Hematopoietic multipotent progenitor cell treated with erythropoietin and hydrocortisone succinate and interleukin-3 and kit ligand, for 17 days (in vitro differentiated cells): Measurements from ENCODE around the gene CLN3.
"Not testable (repeated sequence)": the region's sequence is repeated elsewhere in the genome, so short reads cannot be mapped to it uniquely, and the experiment has no call there.

Experiments
- DNase-seq: peaks from one replicate; pipeline ENCODE4 v3.0.0-alpha.2; 2015; ENCODE audit warnings: low spot score

CLN3 gene

GRCh38 chr16:28491970-28492474, at the start of gene CLN3:
TSS of gene CLN3 (minus strand) at chr16:28492074. CDS start at chr16:28491759, 315 bp downstream.
- peak; percentile 96 for DNase-seq

DNA sequence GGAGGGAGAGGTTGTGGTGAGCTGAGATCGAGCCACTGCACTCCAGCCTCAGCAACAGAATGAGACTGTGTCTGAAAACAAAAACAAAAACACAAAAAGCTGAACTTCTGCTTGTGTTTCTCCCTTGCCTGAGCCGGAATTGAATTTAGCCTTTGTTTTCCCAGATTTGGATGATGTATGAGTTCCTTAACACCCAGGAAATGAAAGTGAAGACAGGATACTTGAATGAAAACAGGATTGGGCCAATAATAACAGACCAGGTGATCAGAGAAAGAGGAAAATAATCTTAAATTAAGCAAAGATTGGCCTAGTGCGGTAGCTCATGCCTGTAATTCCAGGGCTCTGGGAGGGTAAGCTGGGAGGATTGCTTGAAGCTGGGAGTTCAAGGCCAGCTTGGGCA, 48.5 kb upstream of the CLN3 start:
- no peak for DNase-seq

- no peak for DNase-seq
Observed at GRCh38 chr16:28538733-28539596, 47.1 kb upstream of the CLN3 start, which contains the start of gene NUPR1. TSS of gene NUPR1 (minus strand) at chr16:28538974. CDS start at chr16:28538907, 67 bp downstream.

DNA sequence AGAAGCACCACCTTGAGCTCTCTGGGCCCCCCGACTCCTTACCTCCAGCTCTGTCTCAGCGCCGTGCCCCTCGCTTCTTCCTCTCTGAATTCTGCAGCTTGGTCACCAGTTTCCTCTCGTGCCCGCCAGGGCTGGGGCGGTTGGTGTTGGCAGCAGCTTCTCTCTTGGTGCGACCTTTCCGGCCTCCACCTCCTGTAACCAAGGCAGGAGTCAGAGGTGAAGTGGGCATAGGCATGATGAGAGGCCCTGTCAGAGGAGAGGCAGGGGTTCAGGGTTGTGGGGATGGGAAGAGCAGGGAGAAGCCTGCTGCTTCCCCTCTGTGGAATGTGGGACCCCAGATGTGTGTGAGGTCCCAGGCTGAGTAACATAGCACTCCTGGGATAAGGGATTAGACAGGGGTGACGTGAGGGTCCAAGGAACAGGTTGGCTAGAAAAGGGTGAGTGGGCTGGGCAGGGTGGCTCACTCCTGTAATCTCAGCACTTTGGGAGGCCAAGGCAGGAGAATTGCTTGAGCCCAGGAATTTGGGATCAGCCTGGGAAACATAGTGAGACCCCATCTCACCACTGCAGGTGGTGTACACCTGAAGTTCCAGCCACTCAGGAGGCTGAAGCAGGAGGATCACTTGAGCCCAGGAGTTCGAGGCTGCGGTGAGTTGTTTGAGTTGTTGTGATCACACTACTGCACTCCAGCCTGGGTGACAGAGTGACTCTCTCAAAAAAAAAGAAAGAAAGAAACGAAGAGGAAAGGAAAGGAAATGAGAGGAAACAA, 46.3 kb upstream of the CLN3 start:
- DNase-seq = no peak

- no peak for DNase-seq
Observed at GRCh38 chr16:28537076-28537475, 45.2 kb upstream of the CLN3 start.

DNA sequence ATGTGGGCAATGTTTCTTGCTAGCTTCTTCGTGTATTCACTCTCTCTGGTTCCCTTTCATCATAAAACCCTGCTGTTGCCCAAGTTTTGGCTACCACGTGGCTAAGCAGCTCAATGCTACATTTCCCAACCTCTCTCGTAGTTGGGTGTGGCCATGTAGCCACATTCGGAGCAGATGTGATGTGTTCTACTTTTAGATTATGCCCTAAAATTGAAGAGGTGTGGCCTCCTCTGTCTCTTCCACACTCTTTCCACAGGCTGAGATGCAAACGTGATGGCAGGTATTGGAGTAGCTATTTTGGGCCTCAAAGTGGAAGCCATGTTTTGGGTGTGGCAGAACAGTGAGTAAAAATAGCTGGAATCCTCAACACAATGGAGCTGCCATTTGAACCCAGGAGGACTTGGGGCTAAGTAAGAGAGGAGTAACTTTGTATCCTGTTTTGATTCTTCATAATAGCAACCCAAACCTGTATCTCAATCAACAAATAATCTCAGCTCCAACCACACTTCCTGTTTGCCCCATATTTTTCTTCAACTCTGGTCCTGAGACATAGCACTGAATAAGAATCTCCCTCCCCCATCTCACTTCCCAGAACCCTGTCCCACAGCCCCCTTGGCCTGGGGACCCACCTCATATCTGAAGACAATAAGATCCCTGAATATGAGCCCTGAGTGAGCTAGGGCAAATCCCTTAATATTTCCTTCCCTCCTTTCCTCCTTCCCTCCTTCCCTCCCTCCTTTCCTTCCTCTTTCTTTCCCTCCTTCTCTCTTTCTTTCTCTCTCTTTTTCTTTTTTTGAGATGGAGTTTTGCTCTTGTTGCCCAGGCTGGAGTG, 42.9 kb upstream of the CLN3 start:
- no peak for DNase-seq

DNA sequence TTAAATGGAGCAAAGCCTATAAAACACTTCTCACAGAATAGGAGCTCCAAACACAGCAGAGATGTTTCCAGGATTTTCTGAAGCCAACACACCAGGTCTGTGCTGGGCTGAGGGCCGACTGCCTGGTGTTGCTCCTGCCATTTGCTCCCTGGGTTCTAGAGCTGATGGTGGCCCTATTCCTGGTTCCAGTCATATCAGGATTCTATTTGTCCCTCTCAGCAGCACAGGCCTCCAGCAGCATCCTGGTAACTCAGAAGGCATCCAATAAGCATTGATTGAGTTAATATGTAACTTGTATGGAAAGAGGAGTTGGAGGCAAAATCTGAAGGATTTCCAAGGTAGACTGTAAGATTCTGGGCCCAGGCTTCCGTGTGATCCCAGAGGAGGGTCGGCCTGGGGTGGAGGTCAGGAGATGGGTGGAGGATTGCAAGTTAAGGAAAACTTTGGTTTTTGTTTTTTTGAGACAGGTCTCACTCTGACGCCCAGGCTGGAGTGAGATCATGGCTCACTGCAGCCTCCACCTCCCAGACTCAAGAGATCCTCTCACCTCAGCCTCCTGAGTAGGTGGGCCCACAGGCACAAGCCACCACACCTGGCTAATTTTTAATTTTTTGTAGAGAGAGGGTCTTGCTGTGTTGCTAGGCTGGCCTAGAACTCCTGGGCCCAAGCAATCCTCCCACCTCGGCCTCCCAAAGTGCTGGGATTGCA, 41.2 kb upstream of the CLN3 start:
- no peak for DNase-seq

- DNase-seq = no peak
Observed at GRCh38 chr16:28531777-28532744, 40.2 kb upstream of the CLN3 start.

- DNase-seq = no peak
Observed at GRCh38 chr16:28529124-28529523, 37.2 kb upstream of the CLN3 start.

- no peak for DNase-seq
Observed at GRCh38 chr16:28528463-28528867, 36.6 kb upstream of the CLN3 start.

- no peak for DNase-seq
Observed at GRCh38 chr16:28527985-28528384, 36.1 kb upstream of the CLN3 start.

GRCh38 chr16:28527100-28527785, 35.4 kb upstream of the CLN3 start:
- not testable (repeated sequence) for DNase-seq

DNA sequence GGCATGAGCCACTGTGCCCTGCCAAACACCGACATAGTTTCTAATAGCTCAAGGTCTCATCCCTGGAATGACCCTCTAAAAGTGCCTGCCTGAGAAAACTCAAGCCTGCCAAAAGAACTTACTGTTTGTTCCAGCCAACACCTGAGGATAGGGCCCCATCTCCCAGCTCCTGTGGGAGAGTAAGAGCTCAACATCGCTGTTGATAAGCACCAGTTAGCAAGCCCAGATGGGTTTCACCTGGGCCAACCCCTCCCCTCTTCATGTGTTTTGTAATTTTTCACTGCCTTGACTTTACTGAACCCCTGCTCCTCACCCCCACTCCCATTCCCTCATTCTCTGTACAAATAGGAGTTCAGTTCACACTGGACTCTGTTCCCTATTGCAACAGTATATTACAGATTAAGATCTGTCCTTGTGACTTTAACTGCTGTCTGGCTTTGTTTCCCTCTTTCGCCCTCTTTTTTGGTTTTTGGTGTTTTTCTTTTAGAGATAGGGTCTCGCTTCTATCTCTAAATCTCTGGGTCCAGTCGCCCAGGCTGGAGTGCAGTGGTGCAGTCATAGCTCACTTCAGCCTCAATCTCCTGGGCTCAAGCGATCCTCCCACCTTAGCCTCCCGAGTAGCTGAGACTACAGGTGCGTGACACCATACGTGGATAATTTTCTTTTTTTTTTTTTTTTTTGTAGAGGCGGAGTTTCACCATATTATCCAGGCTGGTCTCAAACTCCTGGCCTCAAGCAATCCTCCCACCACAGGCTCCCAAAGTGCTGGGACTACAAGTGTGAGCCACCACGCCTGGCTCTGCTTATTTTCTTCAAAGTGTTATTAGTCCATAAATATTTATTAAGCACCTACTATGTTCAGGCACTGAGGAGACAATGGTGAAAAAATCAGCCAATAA, 34.6 kb upstream of the CLN3 start:
- DNase-seq = no peak

GRCh38 chr16:28524681-28525171, 32.9 kb upstream of the CLN3 start:
- no peak for DNase-seq

- no peak for DNase-seq
Observed at GRCh38 chr16:28522792-28523191, 30.9 kb upstream of the CLN3 start.

DNA sequence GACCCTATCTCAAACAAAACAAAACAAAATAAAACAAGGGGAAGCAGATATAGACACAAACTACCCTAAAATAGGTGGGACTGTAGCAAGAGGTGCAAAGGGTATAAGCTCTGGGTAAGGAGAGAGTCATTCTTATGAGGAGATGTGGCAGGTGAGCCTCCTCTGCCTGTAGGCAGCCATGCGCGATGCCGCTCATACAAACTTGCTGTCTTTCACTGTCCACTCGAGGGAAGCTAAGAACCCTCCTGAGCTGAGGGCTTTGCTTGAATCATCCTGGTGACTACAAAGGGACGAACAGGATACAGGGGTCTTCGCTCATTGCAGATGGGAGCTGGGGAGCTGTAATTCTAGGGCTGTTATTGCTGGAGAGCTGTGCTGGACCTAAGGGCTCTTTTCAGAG, 29.6 kb upstream of the CLN3 start:
- no peak for DNase-seq

GRCh38 chr16:28520672-28521071, 28.8 kb upstream of the CLN3 start:
- DNase-seq = no peak

GRCh38 chr16:28514246-28514645, 22.4 kb upstream of the CLN3 start:
- no peak for DNase-seq
